Measurements from ENCODE around the gene SRR.
"Not testable (repeated sequence)": the region's sequence is repeated elsewhere in the genome, so short reads cannot be mapped to it uniquely, and the experiment has no call there.

The SRR gene

GRCh38 chr17:2262135-2262587 is 41.6 kb upstream of the SRR start:
- Histone ChIP-seq H3K9me3 (ENCODE audit: insufficient read depth, low read length) (no peaks in the 10 kb centered on the region), H3K79me2 (ENCODE audit: insufficient read depth, low read length) (no peaks in the 10 kb centered on the region), H3K27ac (ENCODE audit: low read depth, low read length) (no peak overlapping the region), H3K9me2 (replicated peaks; ENCODE audit: insufficient read depth, low read length) (no peaks in the 10 kb centered on the region), H3K36me3 (ENCODE audit: low read length) (no peaks in the 10 kb centered on the region), H3K27me3 (ENCODE audit: low read length) (no peaks in the 10 kb centered on the region), H3K4me2 (ENCODE audit: low read depth, low read length, poor library complexity, severe bottlenecking) (no peak overlapping the region), H3K4me3 (ENCODE audit: insufficient read depth, low read length, poor library complexity, severe bottlenecking) (no peak overlapping the region), H3K9ac (ENCODE audit: low read length) (no peak overlapping the region), H2AFZ (ENCODE audit: low read depth, low read length, severe bottlenecking) (no peak overlapping the region), H4K20me1 (ENCODE audit: low read depth, low read length) (no peaks in the 10 kb centered on the region), H3F3A (ENCODE audit: insufficient read depth) (no peaks in the 10 kb centered on the region)
- TF ChIP-seq CTCF (IDR thresholded peaks at IDR 0.05; ENCODE audit: insufficient read depth, low read length, poor library complexity, severe bottlenecking) (no peak), EZH2phosphoT487 (conservative IDR thresholded peaks at IDR 0.05; ENCODE audit: low read length) (no peak)

- TF ChIP-seq EZH2phosphoT487 (conservative IDR thresholded peaks at IDR 0.05; ENCODE audit: low read length) (no peak), CTCF (IDR thresholded peaks at IDR 0.05; ENCODE audit: insufficient read depth, low read length, poor library complexity, severe bottlenecking) (no peak)
- H3K4me2 ChIP-seq (ENCODE audit: low read depth, low read length, poor library complexity, severe bottlenecking) = no peak overlapping the region
- H3K27me3 ChIP-seq (ENCODE audit: low read length) = no peaks in the 10 kb centered on the region
- no peaks in the 10 kb centered on the region for H3K79me2 ChIP-seq (ENCODE audit: insufficient read depth, low read length)
- no peak overlapping the region for H3K9ac ChIP-seq (ENCODE audit: low read length)
- no peaks in the 10 kb centered on the region for H3K9me3 ChIP-seq (ENCODE audit: insufficient read depth, low read length)
- H3K9me2 ChIP-seq (replicated peaks; ENCODE audit: insufficient read depth, low read length) = no peaks in the 10 kb centered on the region
- no peaks in the 10 kb centered on the region for H3K36me3 ChIP-seq (ENCODE audit: low read length)
- H3K27ac ChIP-seq (ENCODE audit: low read depth, low read length) = no peak overlapping the region
- no peaks in the 10 kb centered on the region for H4K20me1 ChIP-seq (ENCODE audit: low read depth, low read length)
- H2AFZ ChIP-seq (ENCODE audit: low read depth, low read length, severe bottlenecking) = no peak overlapping the region
- no peaks in the 10 kb centered on the region for H3F3A ChIP-seq (ENCODE audit: insufficient read depth)
- no peak overlapping the region for H3K4me3 ChIP-seq (ENCODE audit: insufficient read depth, low read length, poor library complexity, severe bottlenecking)
Observed at GRCh38 chr17:2263183-2264066, 40.3 kb upstream of the SRR start.

- no peaks in the 10 kb centered on the region for H3K27me3 ChIP-seq (ENCODE audit: low read length)
- no peaks in the 10 kb centered on the region for H3K79me2 ChIP-seq (ENCODE audit: insufficient read depth, low read length)
- no peaks in the 10 kb centered on the region for H3F3A ChIP-seq (ENCODE audit: insufficient read depth)
- no peak overlapping the region for H3K9ac ChIP-seq (ENCODE audit: low read length)
- H2AFZ ChIP-seq (ENCODE audit: low read depth, low read length, severe bottlenecking) = no peak overlapping the region
- TF ChIP-seq EZH2phosphoT487 (conservative IDR thresholded peaks at IDR 0.05; ENCODE audit: low read length) (no peak), CTCF (IDR thresholded peaks at IDR 0.05; ENCODE audit: insufficient read depth, low read length, poor library complexity, severe bottlenecking) (no peak)
- H3K9me2 ChIP-seq (replicated peaks; ENCODE audit: insufficient read depth, low read length) = no peaks in the 10 kb centered on the region
- no peak overlapping the region for H3K27ac ChIP-seq (ENCODE audit: low read depth, low read length)
- H3K4me3 ChIP-seq (ENCODE audit: insufficient read depth, low read length, poor library complexity, severe bottlenecking) = no peak overlapping the region
- no peaks in the 10 kb centered on the region for H4K20me1 ChIP-seq (ENCODE audit: low read depth, low read length)
- H3K4me2 ChIP-seq (ENCODE audit: low read depth, low read length, poor library complexity, severe bottlenecking) = no peak overlapping the region
- no peaks in the 10 kb centered on the region for H3K9me3 ChIP-seq (ENCODE audit: insufficient read depth, low read length)
- no peaks in the 10 kb centered on the region for H3K36me3 ChIP-seq (ENCODE audit: low read length)
Observed at GRCh38 chr17:2264067-2264860, 39.5 kb upstream of the SRR start.

- H3K79me2 ChIP-seq (ENCODE audit: insufficient read depth, low read length); H2AFZ ChIP-seq (ENCODE audit: low read depth, low read length, severe bottlenecking); H3K4me3 ChIP-seq (ENCODE audit: insufficient read depth, low read length, poor library complexity, severe bottlenecking); H3F3A ChIP-seq (ENCODE audit: insufficient read depth); H4K20me1 ChIP-seq (ENCODE audit: low read depth, low read length); H3K27ac ChIP-seq (ENCODE audit: low read depth, low read length); H3K36me3 ChIP-seq (ENCODE audit: low read length); H3K4me2 ChIP-seq (ENCODE audit: low read depth, low read length, poor library complexity, severe bottlenecking); H3K9ac ChIP-seq (ENCODE audit: low read length); H3K9me2 ChIP-seq (replicated peaks; ENCODE audit: insufficient read depth, low read length); H3K9me3 ChIP-seq (ENCODE audit: insufficient read depth, low read length); H3K27me3 ChIP-seq (ENCODE audit: low read length): not testable (repeated sequence)
Observed at GRCh38 chr17:2265166-2265565, 38.6 kb upstream of the SRR start.
